GM23248 (cell line): ENCODE data around the gene KRCC1. TPM values are rescaled to one million over a fixed set of nuclear protein-coding genes. Genes with fewer than 3 reads are reported as not detected.

Experiments used
- DNase-seq: peaks from one replicate; pipeline ENCODE4 v3.0.0-alpha.2; 2015
- H2AFZ ChIP-seq: fragments of 200-600 bp; sonication (generic); 2 replicates; pipeline ENCODE4 v1.6.1; 2016; ENCODE audit warnings: antibody characterized with exemption
- H3F3A ChIP-seq: fragments of 200-600 bp; sonication (generic); 2 replicates; pipeline ENCODE4 v1.6.1; 2016; ENCODE audit warnings: mild to moderate bottlenecking, antibody characterized with exemption, mixed run types; ENCODE audit not compliant: insufficient read depth
- H3K27ac ChIP-seq: fragments of 200-600 bp; sonication (generic); 2 replicates; pipeline ENCODE4 v1.5.1; 2016; ENCODE audit warnings: mild to moderate bottlenecking
- H3K27me3 ChIP-seq: fragments of 200-600 bp; sonication (generic); replicated peaks from 2 replicates; pipeline ENCODE4 v1.6.1; 2016; ENCODE audit warnings: mild to moderate bottlenecking; ENCODE audit not compliant: insufficient read depth
- H3K36me3 ChIP-seq: fragments of 200-600 bp; sonication (generic); 2 replicates; pipeline ENCODE4 v1.6.1; 2016; ENCODE audit warnings: low read depth, mild to moderate bottlenecking
- H3K4me1 ChIP-seq: fragments of 200-600 bp; sonication (generic); 2 replicates; pipeline ENCODE4 v1.6.1; 2016; ENCODE audit warnings: mild to moderate bottlenecking; ENCODE audit not compliant: insufficient read depth
- H3K4me2 ChIP-seq: fragments of 200-600 bp; sonication (generic); one replicate; pipeline ENCODE4 v1.6.1; 2016; ENCODE audit warnings: mild to moderate bottlenecking; ENCODE audit not compliant: unreplicated experiment
- H3K4me3 ChIP-seq: fragments of 200-600 bp; sonication (generic); 2 replicates; pipeline ENCODE4 v1.5.1; 2016; ENCODE audit warnings: mild to moderate bottlenecking
- H3K79me2 ChIP-seq: fragments of 200-600 bp; sonication (generic); 2 replicates; pipeline ENCODE4 v1.6.1; 2016; ENCODE audit warnings: mild to moderate bottlenecking; ENCODE audit not compliant: insufficient read depth
- H3K9ac ChIP-seq: fragments of 200-600 bp; sonication (generic); 2 replicates; pipeline ENCODE4 v1.6.1; 2016; ENCODE audit warnings: mild to moderate bottlenecking
- H3K9me2 ChIP-seq: fragments of 200-600 bp; sonication (generic); 2 replicates; pipeline ENCODE4 v1.6.1; 2016; ENCODE audit warnings: mixed run types, mild to moderate bottlenecking, moderate library complexity; ENCODE audit not compliant: insufficient read depth
- H3K9me3 ChIP-seq: fragments of 200-600 bp; sonication (generic); one replicate; pipeline ENCODE4 v1.6.1; 2017; ENCODE audit warnings: low read depth
- H4K20me1 ChIP-seq: fragments of 200-600 bp; sonication (generic); 2 replicates; pipeline ENCODE4 v1.6.0; 2016; ENCODE audit not compliant: insufficient read depth
- EZH2 ChIP-seq: fragments of 200-600 bp; sonication (generic); IDR thresholded peaks from 2 replicates; pipeline ENCODE4 v1.6.1; 2018; ENCODE audit warnings: antibody characterized with exemption, mild to moderate bottlenecking; ENCODE audit not compliant: insufficient read depth, poor library complexity, severe bottlenecking
- EZH2phosphoT487 ChIP-seq: fragments of 200-600 bp; sonication (generic); IDR thresholded peaks from 2 replicates; pipeline ENCODE4 v1.6.1; 2018; ENCODE audit warnings: antibody characterized with exemption, moderate library complexity, mild to moderate bottlenecking, low read depth; ENCODE audit not compliant: insufficient read depth
- WGBS, 2 experiments: methylation state at CpG; one replicate each; pipeline ENCODE4 v1.1.6; 2015 to 2017; ENCODE audit warnings: low lambda C conversion rate in 2 of 2, low coverage in 1 of 2; ENCODE audit errors: missing lambda C conversion rate in 2 of 2; 5-methylcytosine and 5-hydroxymethylcytosine counted together
- in situ Hi-C: fragments of 300-500 bp; cut with MboI; formaldehyde crosslinking; loops from 2 replicates; pipeline ENCODE4 v1.15.0; 2020
- polyA plus RNA-seq: library from polyadenylated mRNA; unstranded; fragments of >200 nt; fragmentation: Nextera tagmentation; extraction: Ambion mirVana; gene quantifications from 2 replicates; pipeline ENCODE4 v1.2.1, GENCODE V29; 2016
- total RNA-seq: library from RNA; depleted of rRNA; stranded (reverse); fragments of >200 nt; shearing (Covaris generic); gene quantifications from 2 replicates; pipeline ENCODE4 v1.2.3, GENCODE V29; 2014

The KRCC1 gene
- total and polyA plus RNA-seq, 2 experiments from 2014 or later = 33.1 to 41.3 TPM

DNA sequence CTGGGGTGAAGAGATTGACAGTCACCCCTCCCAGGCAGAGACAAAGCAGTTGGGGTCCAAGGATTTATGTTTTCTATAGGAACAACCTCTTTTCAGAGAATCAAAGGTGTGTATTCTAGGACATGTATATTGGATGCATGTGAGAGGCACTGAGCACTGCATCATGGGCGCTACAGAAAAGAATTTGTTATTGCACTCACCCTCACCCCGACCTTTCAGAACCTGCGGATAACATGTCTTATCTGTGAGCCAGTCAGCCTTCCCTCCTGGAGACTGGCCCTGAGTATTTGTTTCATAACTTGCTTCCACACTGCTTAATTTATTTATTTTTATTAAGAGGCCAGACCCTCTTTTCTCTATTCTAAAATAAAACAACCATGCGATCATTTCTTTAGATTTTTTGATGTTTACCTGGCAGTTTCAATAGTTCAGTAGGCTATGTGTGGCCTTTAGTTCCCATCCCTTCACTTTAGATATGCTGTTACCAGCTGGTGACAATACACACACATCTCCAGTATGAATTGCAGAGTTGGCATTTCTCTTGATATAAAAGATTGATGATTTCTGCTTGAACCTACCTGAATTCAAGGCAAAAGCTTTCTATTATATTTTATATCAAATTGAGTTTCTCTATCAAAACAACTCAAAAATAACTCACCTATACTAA, 42.4 kb upstream of the KRCC1 start:
- no peaks in the 10 kb centered on the region for H3K79me2 ChIP-seq
- H3K9me3 ChIP-seq = no peaks in the 10 kb centered on the region
- no peak overlapping the region for H3K4me3 ChIP-seq
- in situ Hi-C loops = no loop called here
- H3K27me3 ChIP-seq = peaks cover 16% of the 10 kb centered on the region; the same call in 1 of the 2 replicates
- no peak for TF ChIP-seq EZH2
- TF ChIP-seq EZH2phosphoT487 = no peak
- H3K4me1 ChIP-seq = no peaks in the 10 kb centered on the region
- H4K20me1 ChIP-seq = no peaks in the 10 kb centered on the region
- no peak overlapping the region for H3K27ac ChIP-seq
- 71 to 73% methylated on average over 4 of the region's 4 CpGs for WGBS, 2 experiments
- DNase-seq = no peak
- no peak overlapping the region for H3K9ac ChIP-seq
- H3K4me2 ChIP-seq = no peak overlapping the region
- no peaks in the 10 kb centered on the region for H3K9me2 ChIP-seq
- no peak overlapping the region for H2AFZ ChIP-seq
- H3F3A ChIP-seq = no peaks in the 10 kb centered on the region
- no peaks in the 10 kb centered on the region for H3K36me3 ChIP-seq

DNA sequence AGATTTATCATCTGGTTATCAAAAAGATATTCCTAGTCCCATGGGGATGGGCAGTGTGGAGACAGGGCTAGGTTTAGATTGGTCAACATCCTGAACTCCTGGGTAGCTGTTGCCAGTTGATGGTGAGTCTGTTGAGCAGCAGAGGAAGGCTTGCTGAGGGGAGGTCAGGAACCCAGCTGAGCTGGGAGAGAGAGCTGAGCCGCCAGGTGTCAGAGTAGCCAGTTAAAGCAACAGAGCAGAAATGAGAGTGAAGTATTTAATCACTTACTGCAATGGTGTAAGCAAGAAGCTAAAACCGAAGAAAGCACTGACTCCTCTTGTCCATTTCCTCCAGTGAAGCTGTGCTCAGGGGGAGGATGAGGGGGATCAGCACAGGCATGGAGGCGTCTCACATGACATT, 41.6 kb upstream of the KRCC1 start:
- Histone ChIP-seq H4K20me1 (no peaks in the 10 kb centered on the region), H3K9me2 (no peaks in the 10 kb centered on the region), H3K36me3 (no peaks in the 10 kb centered on the region), H3K4me1 (no peaks in the 10 kb centered on the region), H3K27ac (no peak overlapping the region), H3K79me2 (no peaks in the 10 kb centered on the region), H3K4me2 (no peak overlapping the region), H3K27me3 (peaks cover 11% of the 10 kb centered on the region; the same call in 1 of the 2 replicates), H3F3A (no peaks in the 10 kb centered on the region), H3K9me3 (no peaks in the 10 kb centered on the region), H3K9ac (no peak overlapping the region), H3K4me3 (no peak overlapping the region), H2AFZ (no peak overlapping the region)
- in situ Hi-C loops = no loop called here
- 37 to 43% methylated on average over 3 of the region's 3 CpGs for WGBS, 2 experiments
- DNase-seq = no peak
- TF ChIP-seq EZH2 (no peak), EZH2phosphoT487 (no peak)

DNA sequence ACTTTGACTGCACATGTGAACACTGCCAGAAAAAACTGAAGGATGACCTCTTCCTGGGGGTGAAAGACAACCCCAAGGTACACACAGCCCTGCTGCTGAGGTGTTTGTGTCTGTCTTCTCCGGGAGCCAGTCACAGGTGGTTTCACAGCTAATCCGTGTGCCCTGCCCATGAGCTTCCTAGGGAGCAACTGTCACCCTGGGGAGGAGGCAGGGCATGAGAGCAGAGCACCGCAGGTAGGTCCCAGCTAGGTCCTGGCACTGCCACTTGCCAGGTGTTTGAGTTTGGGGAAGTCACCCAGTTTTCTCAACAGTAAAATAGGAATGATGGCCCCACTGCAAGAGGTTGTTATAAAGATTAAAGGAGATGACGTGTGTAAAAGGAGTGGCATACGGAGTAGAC, 41.1 kb upstream of the KRCC1 start:
- Histone ChIP-seq H3K9me2 (no peaks in the 10 kb centered on the region), H3K9ac (no peak overlapping the region), H3K9me3 (no peaks in the 10 kb centered on the region), H3K4me3 (no peak overlapping the region), H2AFZ (no peak overlapping the region), H3K4me2 (no peak overlapping the region), H3K4me1 (no peaks in the 10 kb centered on the region), H3K27me3 (peaks cover 9% of the 10 kb centered on the region; the same call in 1 of the 2 replicates), H3F3A (no peaks in the 10 kb centered on the region), H4K20me1 (no peaks in the 10 kb centered on the region), H3K79me2 (no peaks in the 10 kb centered on the region), H3K36me3 (no peaks in the 10 kb centered on the region), H3K27ac (no peak overlapping the region)
- in situ Hi-C loops = no loop called here
- 57 to 66% methylated on average over 5 of the region's 5 CpGs for WGBS, 2 experiments
- DNase-seq = no peak
- TF ChIP-seq EZH2phosphoT487 = no peak
- TF ChIP-seq EZH2 = no peak

DNA sequence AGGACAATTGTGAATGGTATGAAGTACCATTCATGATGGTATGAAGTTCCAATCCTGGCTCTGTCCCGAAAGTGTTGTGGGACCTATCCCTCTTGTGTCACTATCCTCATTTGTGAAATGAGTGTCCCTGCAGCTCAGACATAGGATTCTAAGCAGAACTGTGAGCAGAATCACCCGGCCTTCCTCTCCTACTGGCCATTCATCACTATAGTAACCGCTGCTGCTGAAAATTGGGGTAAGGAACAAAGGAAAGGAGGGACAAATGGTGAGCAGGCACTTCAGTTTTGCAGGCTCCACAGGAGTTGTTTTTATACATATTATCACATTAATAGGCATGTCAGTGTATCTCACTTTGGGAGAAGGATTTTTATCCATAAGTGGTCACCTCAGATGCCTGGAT, 39.4 kb upstream of the KRCC1 start:
- H3K27ac ChIP-seq = no peak overlapping the region
- in situ Hi-C loops = no loop called here
- no peak overlapping the region for H3K9ac ChIP-seq
- H3K4me2 ChIP-seq = no peak overlapping the region
- H3K4me1 ChIP-seq = no peaks in the 10 kb centered on the region
- no peaks in the 10 kb centered on the region for H3K9me3 ChIP-seq
- H3F3A ChIP-seq = no peaks in the 10 kb centered on the region
- 47 to 59% methylated on average over 3 of the region's 3 CpGs for WGBS, 2 experiments
- no peaks in the 10 kb centered on the region for H3K79me2 ChIP-seq
- no peak overlapping the region for H2AFZ ChIP-seq
- H3K4me3 ChIP-seq = no peak overlapping the region
- peaks cover 9% of the 10 kb centered on the region for H3K27me3 ChIP-seq
- no peaks in the 10 kb centered on the region for H3K9me2 ChIP-seq
- TF ChIP-seq EZH2phosphoT487 (no peak), EZH2 (no peak)
- DNase-seq = no peak
- H4K20me1 ChIP-seq = no peaks in the 10 kb centered on the region
- H3K36me3 ChIP-seq = no peaks in the 10 kb centered on the region

DNA sequence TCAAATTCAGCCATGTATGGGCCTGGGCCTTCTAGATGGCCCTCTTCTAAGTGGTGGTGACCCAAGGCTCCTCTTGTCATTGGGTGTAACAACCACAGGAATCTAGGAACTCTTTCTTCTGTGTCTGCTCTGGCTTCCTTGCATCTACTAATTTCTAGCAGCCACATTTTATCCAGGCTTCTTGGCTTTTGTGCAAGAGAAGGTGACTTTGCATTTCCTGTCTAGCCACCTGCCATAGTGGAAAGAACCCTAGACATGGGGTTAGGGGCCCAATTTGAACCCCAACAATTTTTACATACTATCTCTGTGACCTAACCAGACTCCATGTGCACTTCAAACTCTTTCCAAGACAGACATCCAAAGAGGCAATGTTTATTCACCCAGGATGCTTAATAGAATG, 37.2 kb upstream of the KRCC1 start:
- H4K20me1 ChIP-seq = no peaks in the 10 kb centered on the region
- no peaks in the 10 kb centered on the region for H3K9me2 ChIP-seq
- H3K79me2 ChIP-seq = no peaks in the 10 kb centered on the region
- H3K9me3 ChIP-seq = no peaks in the 10 kb centered on the region
- peaks cover 9% of the 10 kb centered on the region for H3K27me3 ChIP-seq
- no peak for DNase-seq
- H3K27ac ChIP-seq = no peak overlapping the region
- no peak overlapping the region for H3K4me2 ChIP-seq
- no peak overlapping the region for H3K9ac ChIP-seq
- no peak overlapping the region for H2AFZ ChIP-seq
- H3K36me3 ChIP-seq = no peaks in the 10 kb centered on the region
- H3F3A ChIP-seq = no peaks in the 10 kb centered on the region
- no peak overlapping the region for H3K4me3 ChIP-seq
- in situ Hi-C loops = no loop called here
- TF ChIP-seq EZH2phosphoT487 = no peak
- no peak for TF ChIP-seq EZH2
- no peaks in the 10 kb centered on the region for H3K4me1 ChIP-seq
